A549 (cell line): ENCODE results near the gene KLK11. TPM values are rescaled to one million over a fixed set of nuclear protein-coding genes. Genes with fewer than 3 reads are reported as not detected.

Experiments used
- ATAC-seq, 2 experiments: fragments of 200-7000 bp in 1 of 2; fragments of >200 bp in 1 of 2; cut with Nextera tagmentation in 1 of 2; cut with Tn5 transposase in 1 of 2; 3 replicates each; pipeline versions ENCODE4 v1.8.0 to v1.9.1; 2018 to 2020; ENCODE audit warnings: mild to moderate bottlenecking in 1 of 2, moderate library complexity in 1 of 2
- CTCF ChIA-PET: fragments of 300-600 bp; sonication (Branson Sonifier 250); formaldehyde crosslinking; extraction: SDS; loops from one replicate; lab custom pipeline; 2021; ENCODE audit warnings: antibody characterized with exemption, inconsistent platforms; lab: Yijun Ruan, JAX
- POLR2A ChIA-PET: fragments of 350-600 bp; formaldehyde crosslinking; extraction: SDS; loops from one replicate; lab custom pipeline; 2021; ENCODE audit warnings: antibody characterized with exemption, inconsistent platforms; lab: Yijun Ruan, JAX
- DNase-seq, 2 experiments: peaks; one replicate each; pipeline versions ENCODE4 v3.0.0 to v3.0.0-alpha.2; 2011 to 2016; ENCODE audit warnings: low read depth in 1 of 2, low spot score in 1 of 2
- FAIRE-seq: peaks from 2 replicates; lab custom pipeline; 2011; peaks lifted over from hg19 to GRCh38; lab: Jason Lieb, UNC
- H3K27ac ChIP-seq, 2 experiments: fragments of >200 bp; sonication (Bioruptor Twin); formaldehyde crosslinking; 3 replicates each; pipeline ENCODE4 v1.5.1; 2016 to 2017
- H3K4me1 ChIP-seq: fragments of >200 bp; sonication (Bioruptor Twin); formaldehyde crosslinking; 3 replicates; pipeline ENCODE4 v1.6.1; 2016
- H3K4me2 ChIP-seq: fragments of >200 bp; sonication (Bioruptor Twin); formaldehyde crosslinking; 3 replicates; pipeline ENCODE4 v1.6.1; 2016
- H3K4me3 ChIP-seq: fragments of >200 bp; sonication (Bioruptor Twin); formaldehyde crosslinking; 3 replicates; pipeline ENCODE4 v1.5.1; 2016
- H3K9me3 ChIP-seq: fragments of >200 bp; sonication (Bioruptor Twin); formaldehyde crosslinking; 3 replicates; pipeline ENCODE4 v1.6.1; 2016
- BHLHE40 ChIP-seq: IDR thresholded peaks from 2 replicates; pipeline ENCODE4 v1.6.1; 2012; ENCODE audit warnings: low read depth, low read length, inconsistent platforms
- CBX2 ChIP-seq: fragments of 200-600 bp; sonication (generic); IDR thresholded peaks from 2 replicates; pipeline ENCODE4 v1.6.1; 2016; ENCODE audit warnings: low read depth, mild to moderate bottlenecking, borderline replicate concordance
- E2F6 ChIP-seq: IDR thresholded peaks from 2 replicates; pipeline ENCODE4 v1.6.1; 2012; ENCODE audit warnings: low read depth, borderline replicate concordance
- EHF ChIP-seq: fragments of 250-450 bp; sonication (Bioruptor Pico); IDR thresholded peaks from 2 replicates; pipeline ENCODE4 v1.5.0; 2020; ENCODE audit warnings: mild to moderate bottlenecking
- FOSL2 ChIP-seq, 2 experiments: fragments of 450-650 bp in 1 of 2; fragments of >200 bp in 1 of 2; sonication (Bioruptor Twin) in 1 of 2; formaldehyde crosslinking; IDR thresholded peaks; 2 replicates each; pipeline versions ENCODE4 v1.5.0 to v1.6.1; 2016 to 2020; ENCODE audit warnings: mild to moderate bottlenecking in 1 of 2, moderate library complexity in 1 of 2
- GATA3 ChIP-seq: IDR thresholded peaks from 2 replicates; pipeline ENCODE4 v1.6.1; 2012; ENCODE audit warnings: borderline replicate concordance
- HDAC2 ChIP-seq: fragments of 200-600 bp; sonication (generic); IDR thresholded peaks from 2 replicates; pipeline ENCODE4 v1.6.1; 2016
- HES2 ChIP-seq: fragments of >200 bp; sonication (Bioruptor Twin); formaldehyde crosslinking; IDR thresholded peaks from 2 replicates; pipeline ENCODE4 v1.6.1; 2016
- HEYL ChIP-seq: fragments of 250-450 bp; sonication (Bioruptor Pico); IDR thresholded peaks from 2 replicates; pipeline ENCODE4 v1.8.0; 2021; ENCODE audit warnings: mild to moderate bottlenecking, moderate library complexity
- HMGXB4 ChIP-seq: fragments of 250-450 bp; sonication (Bioruptor Pico); IDR thresholded peaks from 2 replicates; pipeline ENCODE4 v1.5.0; 2021; ENCODE audit warnings: mild to moderate bottlenecking, moderate library complexity, borderline replicate concordance
- HOXB13 ChIP-seq: fragments of 250-450 bp; sonication (Bioruptor Pico); IDR thresholded peaks from 2 replicates; pipeline ENCODE4 v1.5.0; 2020; ENCODE audit warnings: low read depth, mild to moderate bottlenecking, moderate library complexity
- JUN ChIP-seq, 2 experiments: fragments of >200 bp; sonication (Bioruptor Twin); formaldehyde crosslinking; IDR thresholded peaks; 2 replicates in 1 of 2; 3 replicates in 1 of 2; pipeline ENCODE4 v1.6.1; 2016 to 2017
- KDM5A ChIP-seq: fragments of 200-600 bp; sonication (generic); IDR thresholded peaks from 2 replicates; pipeline ENCODE4 v1.6.1; 2016; ENCODE audit warnings: antibody characterized with exemption, mild to moderate bottlenecking
- MAFK ChIP-seq: fragments of 450-650 bp; IDR thresholded peaks from 2 replicates; pipeline ENCODE4 v1.6.1; 2014; ENCODE audit not compliant: partially characterized antibody
- NFE2L2 ChIP-seq: fragments of 150-350 bp; conservative IDR thresholded peaks from 2 replicates; pipeline ENCODE4 v1.6.1; 2014; ENCODE audit warnings: low read length
- NPAS2 ChIP-seq: fragments of 250-450 bp; sonication (Bioruptor Pico); IDR thresholded peaks from 2 replicates; pipeline ENCODE4 v1.8.0; 2022; ENCODE audit warnings: mild to moderate bottlenecking, moderate library complexity, borderline replicate concordance
- PBX3 ChIP-seq: IDR thresholded peaks from 2 replicates; pipeline ENCODE4 v1.6.1; 2012
- POLR2A ChIP-seq: IDR thresholded peaks from 2 replicates; pipeline ENCODE4 v1.6.1; 2012; ENCODE audit warnings: mild to moderate bottlenecking, low read length
- POLR2AphosphoS2 ChIP-seq: conservative IDR thresholded peaks from 2 replicates; pipeline ENCODE4 v1.6.1; 2012; ENCODE audit warnings: low read length, improper control_type of control experiment, inconsistent platforms
- SMC3 ChIP-seq: fragments of >200 bp; sonication (Bioruptor Twin); formaldehyde crosslinking; IDR thresholded peaks from 3 replicates; pipeline ENCODE4 v1.6.1; 2018; ENCODE audit warnings: inconsistent platforms
- SREBF2 ChIP-seq: fragments of 450-650 bp; IDR thresholded peaks from 2 replicates; pipeline ENCODE4 v1.6.1; 2014; ENCODE audit warnings: mild to moderate bottlenecking, moderate library complexity
- TFCP2L1 ChIP-seq: fragments of 250-450 bp; sonication (Bioruptor Pico); IDR thresholded peaks from 2 replicates; pipeline ENCODE4 v1.5.0; 2021; ENCODE audit warnings: mild to moderate bottlenecking
- ZC3H11A ChIP-seq: fragments of 450-650 bp; IDR thresholded peaks from 2 replicates; pipeline ENCODE4 v1.6.1; 2014; ENCODE audit warnings: antibody characterized with exemption, mild to moderate bottlenecking
- ZFP36 ChIP-seq: fragments of 450-650 bp; IDR thresholded peaks from 2 replicates; pipeline ENCODE4 v1.6.1; 2014; ENCODE audit warnings: borderline replicate concordance; ENCODE audit not compliant: partially characterized antibody
- ZNF302 ChIP-seq: fragments of 250-450 bp; sonication (Bioruptor Pico); IDR thresholded peaks from 2 replicates; pipeline ENCODE4 v1.9.0; 2021; ENCODE audit warnings: inconsistent platforms, mild to moderate bottlenecking, moderate library complexity
- ZSCAN20 ChIP-seq: fragments of 250-450 bp; sonication (Bioruptor Pico); IDR thresholded peaks from 2 replicates; pipeline ENCODE4 v1.8.0; 2022; ENCODE audit warnings: mild to moderate bottlenecking, moderate library complexity
- WGBS: methylation state at CpG from one replicate; pipeline ENCODE4 v1.1.6; 2017; ENCODE audit errors: missing lambda C conversion rate; 5-methylcytosine and 5-hydroxymethylcytosine counted together
- polyA plus RNA-seq, 4 experiments: library from polyadenylated mRNA; depleted of rRNA in 3 of 4; stranded (reverse); fragments of >200 nt; fragmentation: RNase III in 1 of 4; extraction: RNeasy Plus Mini Kit Qiagen cat#74134 plus additional on column Dnase treatment in 1 of 4; gene quantifications; 2 replicates in 3 of 4; 3 replicates in 1 of 4; pipeline ENCODE4 v1.2.3, GENCODE V29; 2011 to 2017
- TF ChIP-seq, protein P1 (sequence below): fragments of 450-650 bp; IDR thresholded peaks from 2 replicates; pipeline ENCODE4 v1.6.1; 2014; ENCODE audit warnings: antibody characterized with exemption
- TF ChIP-seq, protein P2 (sequence below): fragments of 200-600 bp; sonication (generic); IDR thresholded peaks from 2 replicates; pipeline ENCODE4 v1.6.1; 2016; ENCODE audit warnings: antibody characterized with exemption, mild to moderate bottlenecking, moderate library complexity

The KLK11 gene
- polyA plus RNA-seq, 2 of the 4 experiments (the other 2 are of a cell fraction): not detected

GRCh38 chr19:51001515-51001914, 24.9 kb downstream of the KLK11 start, which contains the start of gene KLK8 (continued):
- no peak for TF ChIP-seq JUN (IDR thresholded peaks at IDR 0.05)

DNA sequence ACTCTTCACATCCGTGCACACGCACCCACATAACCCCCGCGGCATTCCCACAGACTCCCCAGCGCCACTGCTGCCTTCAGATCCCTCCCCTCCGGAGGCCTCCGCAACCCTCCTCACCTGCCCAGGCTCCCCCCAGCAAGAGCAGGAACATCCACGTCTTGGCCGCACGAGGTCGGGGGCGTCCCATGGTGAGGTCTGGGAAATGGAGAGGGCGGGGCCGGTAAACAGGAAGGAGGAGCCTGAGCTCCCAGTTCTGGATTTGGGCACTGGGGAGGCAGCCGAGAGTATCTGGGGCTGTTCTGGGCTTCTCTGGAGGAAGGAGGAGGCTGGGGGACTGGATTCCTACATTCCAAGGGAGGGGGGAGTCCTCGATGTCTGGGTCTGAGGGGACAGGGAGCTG, 25.4 kb downstream of the KLK11 start:
- H3K4me2 ChIP-seq: 0 out of 3 replicates have a peak overlapping the region, but pooled peaks have one; percentile 12
- DNase-seq: no peak
- POLR2A ChIA-PET: no interaction called here
- no peak for FAIRE-seq
- WGBS: 37% methylated on average over 16 of the region's 16 CpGs
- peaks cover 6% of the 10 kb centered on the region; the same call in 2 of the 3 replicates for H3K4me1 ChIP-seq
- no peak for TF ChIP-seq POLR2AphosphoS2
- TF ChIP-seq GATA3: no peak
- TF ChIP-seq ZC3H11A: no peak
- no peak for TF ChIP-seq HOXB13 (CRISPR knock-in tag)
- TF ChIP-seq, protein P1, sequence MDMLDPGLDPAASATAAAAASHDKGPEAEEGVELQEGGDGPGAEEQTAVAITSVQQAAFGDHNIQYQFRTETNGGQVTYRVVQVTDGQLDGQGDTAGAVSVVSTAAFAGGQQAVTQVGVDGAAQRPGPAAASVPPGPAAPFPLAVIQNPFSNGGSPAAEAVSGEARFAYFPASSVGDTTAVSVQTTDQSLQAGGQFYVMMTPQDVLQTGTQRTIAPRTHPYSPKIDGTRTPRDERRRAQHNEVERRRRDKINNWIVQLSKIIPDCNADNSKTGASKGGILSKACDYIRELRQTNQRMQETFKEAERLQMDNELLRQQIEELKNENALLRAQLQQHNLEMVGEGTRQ: no peak
- no peak for TF ChIP-seq BHLHE40
- TF ChIP-seq HMGXB4 (CRISPR knock-in tag): no peak
- no peak for TF ChIP-seq HEYL (CRISPR knock-in tag)
- TF ChIP-seq ZNF302: no peak
- TF ChIP-seq MAFK: no peak
- TF ChIP-seq HES2: no peak
- no peak for TF ChIP-seq CBX2
- TF ChIP-seq SREBF2: no peak
- TF ChIP-seq TFCP2L1: no peak
- TF ChIP-seq SMC3: no peak
- no peak for TF ChIP-seq EHF (CRISPR knock-in tag)
- TF ChIP-seq NPAS2 (CRISPR knock-in tag): no peak
- TF ChIP-seq, protein P2, sequence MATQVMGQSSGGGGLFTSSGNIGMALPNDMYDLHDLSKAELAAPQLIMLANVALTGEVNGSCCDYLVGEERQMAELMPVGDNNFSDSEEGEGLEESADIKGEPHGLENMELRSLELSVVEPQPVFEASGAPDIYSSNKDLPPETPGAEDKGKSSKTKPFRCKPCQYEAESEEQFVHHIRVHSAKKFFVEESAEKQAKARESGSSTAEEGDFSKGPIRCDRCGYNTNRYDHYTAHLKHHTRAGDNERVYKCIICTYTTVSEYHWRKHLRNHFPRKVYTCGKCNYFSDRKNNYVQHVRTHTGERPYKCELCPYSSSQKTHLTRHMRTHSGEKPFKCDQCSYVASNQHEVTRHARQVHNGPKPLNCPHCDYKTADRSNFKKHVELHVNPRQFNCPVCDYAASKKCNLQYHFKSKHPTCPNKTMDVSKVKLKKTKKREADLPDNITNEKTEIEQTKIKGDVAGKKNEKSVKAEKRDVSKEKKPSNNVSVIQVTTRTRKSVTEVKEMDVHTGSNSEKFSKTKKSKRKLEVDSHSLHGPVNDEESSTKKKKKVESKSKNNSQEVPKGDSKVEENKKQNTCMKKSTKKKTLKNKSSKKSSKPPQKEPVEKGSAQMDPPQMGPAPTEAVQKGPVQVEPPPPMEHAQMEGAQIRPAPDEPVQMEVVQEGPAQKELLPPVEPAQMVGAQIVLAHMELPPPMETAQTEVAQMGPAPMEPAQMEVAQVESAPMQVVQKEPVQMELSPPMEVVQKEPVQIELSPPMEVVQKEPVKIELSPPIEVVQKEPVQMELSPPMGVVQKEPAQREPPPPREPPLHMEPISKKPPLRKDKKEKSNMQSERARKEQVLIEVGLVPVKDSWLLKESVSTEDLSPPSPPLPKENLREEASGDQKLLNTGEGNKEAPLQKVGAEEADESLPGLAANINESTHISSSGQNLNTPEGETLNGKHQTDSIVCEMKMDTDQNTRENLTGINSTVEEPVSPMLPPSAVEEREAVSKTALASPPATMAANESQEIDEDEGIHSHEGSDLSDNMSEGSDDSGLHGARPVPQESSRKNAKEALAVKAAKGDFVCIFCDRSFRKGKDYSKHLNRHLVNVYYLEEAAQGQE: no peak
- no peak for TF ChIP-seq KDM5A
- no peak overlapping the region for H3K27ac ChIP-seq
- ATAC-seq: 0 out of 6 replicates have a peak, but pooled peaks of 1 of the 2 experiments have one; percentile 15
- no peaks in the 10 kb centered on the region for H3K9me3 ChIP-seq
- CTCF ChIA-PET: interaction anchor here (0.6 to 4.0 kb wide), 4 partner anchors 11 to 38 kb away, joined by 3 to 21 read pairs (median 3); no protein-coding TSS in a partner anchor
- no peak overlapping the region for H3K4me3 ChIP-seq

DNA sequence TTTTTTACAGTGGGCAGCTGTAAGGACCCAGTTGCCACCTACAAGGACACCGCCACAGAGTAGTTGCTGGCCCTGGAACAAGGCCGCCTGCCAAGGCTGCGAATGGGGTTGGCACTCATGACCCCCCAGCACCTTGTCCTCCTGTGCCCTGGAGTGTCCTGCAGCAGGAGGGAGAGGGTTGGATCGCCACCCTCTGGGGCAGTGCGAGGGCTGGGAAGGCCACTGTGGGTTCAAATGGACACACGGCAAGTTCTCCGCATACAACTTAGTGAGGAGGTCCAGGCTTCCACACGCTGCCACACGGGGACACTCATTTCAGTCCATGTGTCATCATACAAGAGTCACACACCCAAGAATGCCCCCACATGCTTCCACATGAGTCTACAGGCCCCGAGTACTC, 26.0 kb downstream of the KLK11 start:
- no peak for FAIRE-seq
- CTCF ChIA-PET: interaction anchor here (1.5 kb wide), 1 partner anchor 12 kb away, joined by 3 read pairs; no protein-coding TSS in a partner anchor
- 76% methylated on average over 10 of the region's 10 CpGs for WGBS

More for the DNA sequence above, 26.0 kb downstream of the KLK11 start:
- peaks cover 6% of the 10 kb centered on the region; the same call in 2 of the 3 replicates for H3K4me1 ChIP-seq
- no peak for DNase-seq
- H3K4me3 ChIP-seq: no peak overlapping the region
- TF ChIP-seq ZSCAN20 (CRISPR knock-in tag) (no peak), FOSL2 (IDR thresholded peaks at IDR 0.05) (no peak), FOSL2 (CRISPR knock-in tag; IDR thresholded peaks at IDR 0.05) (no peak), NPAS2 (CRISPR knock-in tag) (no peak), E2F6 (no peak), SMC3 (no peak), POLR2A (no peak), NFE2L2 (no peak), POLR2AphosphoS2 (no peak), ZFP36 (no peak), HDAC2 (no peak), PBX3 (no peak)
- no peaks in the 10 kb centered on the region for H3K9me3 ChIP-seq
- no peak for ATAC-seq
- H3K27ac ChIP-seq: no peak overlapping the region
- H3K4me2 ChIP-seq: no peak overlapping the region
- POLR2A ChIA-PET: no interaction called here
